Stimulated activated naive CD8-positive, alpha-beta T cell treated with anti-CD3 and anti-CD28 coated beads, Interleukin-15, Interleukin-2, amounts not matched to agents 100 ng/mL and 50 ng/mL, for 24 hours (primary cell): ENCODE measurements around the gene NNT.
A peak's percentile ranks its signal among the peaks of the same experiment; 100 is the strongest.
"Not testable (repeated sequence)": the region's sequence is repeated elsewhere in the genome, so short reads cannot be mapped to it uniquely, and the experiment has no call there.

ENCODE experiments used
- H3K27ac Mint-ChIP-seq: one replicate; pipeline ENCODE4 v1.8.0; 2021; ENCODE audit warnings: mild to moderate bottlenecking, mixed read lengths
- H3K27me3 Mint-ChIP-seq: one replicate; pipeline ENCODE4 v1.8.0; 2021; ENCODE audit warnings: mixed read lengths
- H3K36me3 Mint-ChIP-seq: one replicate; pipeline ENCODE4 v1.8.0; 2021; ENCODE audit warnings: low read depth, mixed read lengths
- H3K4me1 Mint-ChIP-seq: one replicate; pipeline ENCODE4 v1.8.0; 2021; ENCODE audit warnings: low read depth, mixed read lengths
- H3K4me3 Mint-ChIP-seq: one replicate; pipeline ENCODE4 v1.8.0; 2021; ENCODE audit warnings: mild to moderate bottlenecking, mixed read lengths
- H3K9me3 Mint-ChIP-seq: one replicate; pipeline ENCODE4 v1.8.0; 2021; ENCODE audit warnings: mixed read lengths

Gene NNT

GRCh38 chr5:43602461-43603343 lies at the start of gene NNT:
NNT (plus strand) TSS chr5:43603180; CDS start chr5:43609196, 6,016 bp downstream.
- Mint-ChIP-seq H3K27me3 (no peaks in the 10 kb centered on the region), H3K36me3 (peaks cover 24% of the 10 kb centered on the region), H3K4me1 (peaks cover 48% of the 10 kb centered on the region), H3K9me3 (no peaks in the 10 kb centered on the region), H3K27ac (peak within 1 kb of the TSS; percentile 93), H3K4me3 (peak within 1 kb of the TSS; percentile 90)

GRCh38 chr5:43553381-43553780 lies 49.6 kb upstream of the NNT start:
- Mint-ChIP-seq H3K27ac (no peak overlapping the region), H3K27me3 (no peaks in the 10 kb centered on the region), H3K36me3 (peaks cover 16% of the 10 kb centered on the region), H3K9me3 (no peaks in the 10 kb centered on the region), H3K4me1 (peaks cover 17% of the 10 kb centered on the region), H3K4me3 (no peak overlapping the region)

DNA sequence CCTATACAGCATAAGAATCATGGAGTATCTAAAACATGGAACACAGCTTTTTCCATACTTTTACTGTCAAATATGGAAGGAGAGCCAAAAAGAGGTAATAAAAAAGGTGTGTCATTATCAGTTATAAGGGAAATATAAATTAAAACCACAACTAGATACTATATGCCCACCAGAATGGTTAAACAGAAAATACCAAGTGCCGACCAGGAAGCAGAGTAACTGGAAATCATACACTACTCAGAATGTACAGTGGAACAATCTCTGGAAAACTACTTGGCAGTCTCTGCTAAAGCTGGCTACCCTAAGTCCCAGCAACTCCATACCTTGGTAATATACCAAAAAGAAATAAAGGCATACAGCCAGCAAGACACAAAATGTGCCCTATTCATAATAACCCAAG lies 48.5 kb upstream of the NNT start:
- no peak overlapping the region for H3K4me3 Mint-ChIP-seq
- no peaks in the 10 kb centered on the region for H3K27me3 Mint-ChIP-seq
- H3K9me3 Mint-ChIP-seq: no peaks in the 10 kb centered on the region
- H3K27ac Mint-ChIP-seq: no peak overlapping the region
- H3K4me1 Mint-ChIP-seq: peaks cover 16% of the 10 kb centered on the region
- peaks cover 11% of the 10 kb centered on the region for H3K36me3 Mint-ChIP-seq

- Mint-ChIP-seq H3K4me1 (peaks cover 12% of the 10 kb centered on the region), H3K9me3 (no peaks in the 10 kb centered on the region), H3K36me3 (peaks cover 2% of the 10 kb centered on the region), H3K27me3 (no peaks in the 10 kb centered on the region), H3K27ac (peak overlapping the region; percentile 91), H3K4me3 (no peak overlapping the region)
Measured at GRCh38 chr5:43555895-43556606, 46.9 kb upstream of the NNT start.

GRCh38 chr5:43556607-43556856 lies 46.4 kb upstream of the NNT start:
- H3K9me3 Mint-ChIP-seq, H3K36me3 Mint-ChIP-seq, H3K27ac Mint-ChIP-seq, H3K27me3 Mint-ChIP-seq, H3K4me1 Mint-ChIP-seq: not testable (repeated sequence)
- H3K4me3 Mint-ChIP-seq: peak overlapping the region; percentile 89

DNA sequence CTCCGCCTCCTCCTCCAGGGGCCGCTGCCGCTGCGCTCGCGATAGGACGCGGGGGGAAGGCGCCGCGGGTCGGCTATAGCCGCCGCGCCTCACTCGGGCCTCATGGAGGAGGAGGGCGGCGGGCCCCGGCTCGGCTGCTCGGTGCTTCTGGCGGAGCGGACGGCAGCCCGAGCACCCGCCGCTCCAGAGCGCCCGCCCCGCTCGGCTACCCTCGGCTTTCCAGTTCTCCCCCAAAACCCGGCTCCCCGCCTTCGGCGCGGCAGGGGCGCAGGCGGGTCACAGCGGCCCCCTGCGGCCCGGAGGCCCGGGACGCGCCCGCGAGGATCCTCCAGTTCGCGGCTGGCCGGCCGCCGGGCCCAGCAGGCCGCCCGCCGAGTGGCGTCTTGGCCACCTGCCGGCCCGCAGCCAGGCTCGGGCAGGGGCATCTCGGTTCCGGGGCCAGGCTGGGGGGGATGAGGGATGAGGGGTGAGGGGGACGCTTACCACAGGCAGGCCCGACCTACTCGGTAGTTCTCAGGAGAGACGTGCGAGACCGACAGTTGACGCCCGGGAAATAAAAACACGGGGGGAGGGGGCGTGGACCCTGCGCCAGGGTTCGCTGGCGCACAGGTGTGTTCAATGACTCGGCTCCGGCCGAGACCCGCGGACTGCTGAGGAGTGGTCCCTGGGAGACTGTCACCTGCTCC lies 46.0 kb upstream of the NNT start, which contains the start of gene PAIP1:
Gene PAIP1 (minus strand): TSS at position 221 of the 686 bp plus-strand sequence. CDS start 231 bp downstream, outside the sequence.
- Mint-ChIP-seq H3K36me3 (no peaks in the 10 kb centered on the region), H3K9me3 (no peaks in the 10 kb centered on the region), H3K4me1 (peaks cover 9% of the 10 kb centered on the region), H3K4me3 (peak within 1 kb of the TSS; percentile 89), H3K27ac (peak within 1 kb of the TSS; percentile 95), H3K27me3 (no peaks in the 10 kb centered on the region)

GRCh38 chr5:43560128-43560527 lies 42.9 kb upstream of the NNT start:
- no peak overlapping the region for H3K27ac Mint-ChIP-seq
- no peaks in the 10 kb centered on the region for H3K9me3 Mint-ChIP-seq
- H3K27me3 Mint-ChIP-seq: no peaks in the 10 kb centered on the region
- H3K36me3 Mint-ChIP-seq: no peaks in the 10 kb centered on the region
- no peak overlapping the region for H3K4me3 Mint-ChIP-seq
- H3K4me1 Mint-ChIP-seq: peaks cover 9% of the 10 kb centered on the region

DNA sequence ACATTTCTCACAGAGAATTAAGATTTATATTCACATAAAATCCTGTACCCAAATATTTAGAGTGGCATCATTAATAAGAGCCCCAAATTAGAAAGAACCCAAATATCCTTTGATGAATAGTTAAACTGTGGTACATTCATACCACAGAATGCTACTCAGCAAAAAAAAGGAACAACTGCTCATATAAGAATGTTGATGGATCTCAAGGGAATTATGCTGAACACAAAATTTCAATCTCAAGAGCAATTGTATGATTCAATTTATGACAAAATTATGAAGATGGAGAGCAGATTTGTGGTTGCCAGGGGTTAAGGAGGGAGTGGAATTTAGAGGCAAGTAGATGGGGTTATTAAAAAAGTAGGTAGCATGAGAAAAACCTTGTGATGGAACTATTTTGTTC lies 41.6 kb upstream of the NNT start:
- Mint-ChIP-seq H3K4me3 (no peak overlapping the region), H3K27ac (no peak overlapping the region), H3K9me3 (no peaks in the 10 kb centered on the region), H3K36me3 (no peaks in the 10 kb centered on the region), H3K4me1 (peaks cover 9% of the 10 kb centered on the region), H3K27me3 (no peaks in the 10 kb centered on the region)

DNA sequence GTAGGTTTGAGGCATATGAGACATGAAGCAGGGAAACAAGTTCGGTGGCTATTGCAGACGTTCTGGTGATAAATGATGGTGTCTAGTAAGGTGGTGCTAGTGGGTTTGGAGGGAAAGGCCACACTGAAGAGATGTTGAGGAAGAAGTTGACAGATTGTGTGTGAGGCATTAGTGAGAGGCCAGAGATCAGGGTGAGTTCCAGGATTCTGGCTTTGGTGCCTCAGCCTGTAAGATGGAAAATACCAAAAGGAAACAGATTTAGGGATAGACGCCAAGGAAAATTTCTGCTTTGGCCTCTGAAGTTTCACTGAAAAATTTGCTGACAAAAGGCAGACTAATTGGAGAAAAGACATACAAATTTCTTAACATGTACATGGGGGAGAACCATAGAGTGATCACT lies 39.7 kb upstream of the NNT start:
- Mint-ChIP-seq H3K4me1 (peaks cover 3% of the 10 kb centered on the region), H3K4me3 (no peak overlapping the region), H3K27me3 (no peaks in the 10 kb centered on the region), H3K27ac (no peak overlapping the region), H3K9me3 (no peaks in the 10 kb centered on the region), H3K36me3 (no peaks in the 10 kb centered on the region)

DNA sequence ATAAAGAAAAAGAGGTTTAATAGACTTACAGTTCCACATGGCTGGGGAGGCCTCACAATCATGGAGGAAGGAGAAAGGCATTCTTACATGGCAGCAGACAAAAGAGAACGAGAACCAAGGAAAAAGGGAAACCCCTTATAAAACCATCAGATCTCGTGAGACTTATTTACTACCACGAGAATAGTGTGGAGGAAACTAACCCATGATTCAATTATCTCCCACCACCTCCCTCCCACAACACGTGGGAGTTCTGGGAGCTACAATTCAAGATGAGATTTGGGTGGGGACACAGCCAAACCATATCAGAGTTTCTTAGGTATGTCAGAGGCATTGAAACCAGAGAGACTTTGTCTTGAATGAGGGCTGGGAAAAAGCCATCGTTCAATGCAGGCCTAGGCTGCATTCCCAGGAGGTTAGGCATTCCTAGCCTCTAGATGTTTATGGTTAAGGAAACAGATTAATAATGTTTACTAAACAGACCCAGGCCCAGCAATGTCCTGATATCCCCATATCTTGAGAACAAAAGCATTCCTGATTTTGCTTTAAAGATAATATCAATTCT lies 38.6 kb upstream of the NNT start:
- no peak overlapping the region for H3K4me3 Mint-ChIP-seq
- H3K27ac Mint-ChIP-seq: no peak overlapping the region
- H3K9me3 Mint-ChIP-seq: no peaks in the 10 kb centered on the region
- no peaks in the 10 kb centered on the region for H3K4me1 Mint-ChIP-seq
- H3K36me3 Mint-ChIP-seq: no peaks in the 10 kb centered on the region
- no peaks in the 10 kb centered on the region for H3K27me3 Mint-ChIP-seq

- Mint-ChIP-seq H3K9me3 (no peaks in the 10 kb centered on the region), H3K27me3 (no peaks in the 10 kb centered on the region), H3K36me3 (no peaks in the 10 kb centered on the region), H3K4me3 (no peak overlapping the region), H3K27ac (no peak overlapping the region), H3K4me1 (no peaks in the 10 kb centered on the region)
Measured at GRCh38 chr5:43565043-43565442, 37.9 kb upstream of the NNT start.

DNA sequence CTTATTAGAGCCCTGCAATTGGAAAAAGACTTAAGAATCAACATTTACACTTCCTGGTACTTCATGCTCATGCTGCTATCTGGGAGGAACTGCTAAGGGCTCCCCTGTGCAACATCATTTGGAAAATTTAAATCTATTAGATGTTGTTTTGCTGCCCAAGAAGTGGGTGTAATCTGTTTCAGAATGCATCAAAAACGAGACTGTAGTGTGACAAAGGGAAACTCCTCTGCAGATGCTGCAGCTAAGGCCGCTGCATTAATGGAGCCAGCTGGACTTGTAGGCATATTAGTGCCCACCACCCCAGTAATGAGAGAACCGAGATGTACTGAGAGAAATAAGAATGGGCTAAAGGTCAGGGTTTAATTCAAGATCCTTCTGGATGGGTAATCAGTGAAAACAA lies 35.0 kb upstream of the NNT start:
- H3K36me3 Mint-ChIP-seq: no peaks in the 10 kb centered on the region
- H3K27me3 Mint-ChIP-seq: no peaks in the 10 kb centered on the region
- H3K4me1 Mint-ChIP-seq: no peaks in the 10 kb centered on the region
- H3K27ac Mint-ChIP-seq: no peak overlapping the region
- no peaks in the 10 kb centered on the region for H3K9me3 Mint-ChIP-seq
- no peak overlapping the region for H3K4me3 Mint-ChIP-seq

DNA sequence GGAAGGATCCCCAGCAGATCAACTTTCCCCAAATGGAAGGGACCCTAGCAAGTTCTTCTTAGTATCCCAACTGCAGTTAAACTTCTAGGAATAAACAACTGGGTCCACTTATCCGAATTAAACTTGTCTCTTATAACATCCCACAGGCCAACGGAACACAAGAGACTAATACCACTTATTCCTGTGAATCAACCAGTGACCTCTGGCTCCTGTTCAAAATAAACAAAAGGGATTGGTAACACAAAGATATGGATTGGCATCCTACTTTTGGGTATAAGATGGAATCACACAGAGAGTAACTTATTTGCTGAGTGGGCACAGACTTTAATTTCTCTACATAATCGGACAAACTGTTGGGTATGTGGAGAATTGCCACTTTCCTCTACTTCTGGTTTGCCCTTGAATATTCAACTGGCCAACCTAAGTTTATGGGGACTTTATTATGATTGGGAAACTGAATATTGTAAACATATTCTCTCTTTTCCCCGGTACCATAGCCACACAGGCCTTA lies 33.7 kb upstream of the NNT start:
- H3K27me3 Mint-ChIP-seq: no peaks in the 10 kb centered on the region
- H3K4me3 Mint-ChIP-seq: no peak overlapping the region
- no peaks in the 10 kb centered on the region for H3K4me1 Mint-ChIP-seq
- H3K36me3 Mint-ChIP-seq: no peaks in the 10 kb centered on the region
- no peak overlapping the region for H3K27ac Mint-ChIP-seq
- no peaks in the 10 kb centered on the region for H3K9me3 Mint-ChIP-seq

- Mint-ChIP-seq H3K27ac (no peak overlapping the region), H3K27me3 (no peaks in the 10 kb centered on the region), H3K9me3 (no peaks in the 10 kb centered on the region)
Measured at GRCh38 chr5:43570450-43571158, 32.4 kb upstream of the NNT start.

More at GRCh38 chr5:43570450-43571158, 32.4 kb upstream of the NNT start:
- H3K4me3 Mint-ChIP-seq: no peak overlapping the region
- H3K36me3 Mint-ChIP-seq: peaks cover 7% of the 10 kb centered on the region
- no peaks in the 10 kb centered on the region for H3K4me1 Mint-ChIP-seq
